Measurements from ENCODE around the gene NCKAP1. TPM values are rescaled to one million over a fixed set of nuclear protein-coding genes. Genes with fewer than 3 reads are reported as not detected.

The NCKAP1 gene
- polyA plus RNA-seq, 1 of the 3 experiments (the other 2 are of a cell fraction): 64.0 TPM

- Histone ChIP-seq H3K9ac (no peak overlapping the region), H3K4me2 (no peak overlapping the region), H2AFZ (ENCODE audit: low read depth) (no peak overlapping the region), H3K27ac (ENCODE audit: low read depth in 2 of 2, low read length in 1 of 2) (no peak overlapping the region), H3K4me3 (ENCODE audit: low read depth in 2 of 2, low read length in 1 of 2) (no peak overlapping the region), H3K79me2 (ENCODE audit: insufficient read depth) (peaks cover 58% of the 10 kb centered on the region), H3K27me3 (ENCODE audit: insufficient read depth) (no peaks in the 10 kb centered on the region), H4K20me1 (ENCODE audit: insufficient read depth) (peaks cover 11% of the 10 kb centered on the region), H3K4me1 (ENCODE audit: control insufficient read depth in 1 of 2, insufficient read depth in 2 of 2, low read depth in 1 of 2, low read length in 1 of 2) (no peaks in the 10 kb centered on the region), H3K36me3 (replicated peaks in 1 of 2; ENCODE audit: control insufficient read depth in 1 of 2, insufficient read depth in 2 of 2, low read length in 1 of 2) (peaks cover 57 to 69% of the 10 kb centered on the region in 2 experiments), H3F3A (replicated peaks; ENCODE audit: insufficient read depth) (peaks cover 4% of the 10 kb centered on the region), H3K9me3 (0 out of 2 replicates have a peak, but pooled peaks cover 5% of the 10 kb centered on the region), H3K9me2 (no peaks in the 10 kb centered on the region)
- 100% methylated on average over 1 of the region's 1 CpG for WGBS (ENCODE audit: low lambda C conversion rate)
- TF ChIP-seq JUND (IDR thresholded peaks at IDR 0.05) (no peak), SMC3 (IDR thresholded peaks at IDR 0.05; ENCODE audit: low read depth, low read length) (no peak), CTCF (IDR thresholded peaks at IDR 0.05) (no peak), FOXJ3 (CRISPR knock-in tag; IDR thresholded peaks at IDR 0.05) (no peak), GATA2 (CRISPR knock-in tag; IDR thresholded peaks at IDR 0.05) (no peak), REST (IDR thresholded peaks at IDR 0.05; ENCODE audit: low read depth, low read length) (no peak), IRF3 (IDR thresholded peaks at IDR 0.05; ENCODE audit: low read depth, low read length) (no peak)
- DNase-seq: no peak
- POLR2A ChIA-PET: no interaction called here
- CTCF ChIA-PET: interaction anchor here (0.9 to 2.0 kb wide), 2 partner anchors 186 to 234 kb away, joined by 3 to 9 read pairs; no protein-coding TSS in a partner anchor
Observed at GRCh38 chr2:182970486-182970885, 67.8 kb downstream of the NCKAP1 start.

GRCh38 chr2:182968493-182968892, 69.8 kb downstream of the NCKAP1 start:
- Histone ChIP-seq H3K4me3 (ENCODE audit: low read depth in 2 of 2, low read length in 1 of 2) (no peak overlapping the region), H3K9ac (no peak overlapping the region), H2AFZ (ENCODE audit: low read depth) (no peak overlapping the region), H3K27me3 (ENCODE audit: insufficient read depth) (no peaks in the 10 kb centered on the region), H3K27ac (ENCODE audit: low read depth in 2 of 2, low read length in 1 of 2) (no peak overlapping the region), H3F3A (replicated peaks; ENCODE audit: insufficient read depth) (peaks cover 8% of the 10 kb centered on the region), H3K4me2 (no peak overlapping the region), H3K9me3 (0 out of 2 replicates have a peak, but pooled peaks cover 5% of the 10 kb centered on the region), H3K79me2 (ENCODE audit: insufficient read depth) (peaks cover 57% of the 10 kb centered on the region), H3K9me2 (no peaks in the 10 kb centered on the region), H3K36me3 (replicated peaks in 1 of 2; ENCODE audit: control insufficient read depth in 1 of 2, insufficient read depth in 2 of 2, low read length in 1 of 2) (peaks cover 54 to 74% of the 10 kb centered on the region in 2 experiments), H3K4me1 (ENCODE audit: control insufficient read depth in 1 of 2, insufficient read depth in 2 of 2, low read depth in 1 of 2, low read length in 1 of 2) (no peaks in the 10 kb centered on the region), H4K20me1 (ENCODE audit: insufficient read depth) (peaks cover 11% of the 10 kb centered on the region)
- no peak for DNase-seq
- ChIA-PET POLR2A (no interaction called here), CTCF (interaction anchor here (0.6 to 1.3 kb wide), 3 partner anchors 12 to 184 kb away, joined by 3 to 6 read pairs (median 3); no protein-coding TSS in a partner anchor)
- TF ChIP-seq MXI1 (IDR thresholded peaks at IDR 0.05; ENCODE audit: low read depth, low read length) (no peak), POLR2AphosphoS5 (IDR thresholded peaks at IDR 0.05; ENCODE audit: low read depth, low read length) (no peak), TAF1 (IDR thresholded peaks at IDR 0.05; ENCODE audit: borderline replicate concordance, low read depth, low read length) (no peak), CTCF (IDR thresholded peaks at IDR 0.05) (no peak), GATA2 (CRISPR knock-in tag; IDR thresholded peaks at IDR 0.05) (no peak), REST (IDR thresholded peaks at IDR 0.05; ENCODE audit: low read depth, low read length) (no peak), FOXM1 (IDR thresholded peaks at IDR 0.05; ENCODE audit: low read depth) (no peak), SMC3 (IDR thresholded peaks at IDR 0.05; ENCODE audit: low read depth, low read length) (no peak), FOXJ3 (CRISPR knock-in tag; IDR thresholded peaks at IDR 0.05) (no peak), SIN3A (IDR thresholded peaks at IDR 0.05; ENCODE audit: borderline replicate concordance, low read depth, low read length) (no peak), RXRA (IDR thresholded peaks at IDR 0.05; ENCODE audit: borderline replicate concordance, low read depth) (no peak)

Data from SK-N-SH (cell line).